Ishikawa (cell line): Measurements from ENCODE around the gene IL1RAPL1.

ENCODE experiments used
- CEBPB ChIP-seq: IDR thresholded peaks from 2 replicates; pipeline ENCODE4 v1.6.1; 2012
- CREB1 ChIP-seq: IDR thresholded peaks from 2 replicates; pipeline ENCODE4 v1.6.1; 2012; ENCODE audit warnings: low read depth
- EGR1 ChIP-seq: IDR thresholded peaks from 2 replicates; pipeline ENCODE4 v1.6.1; 2012
- EP300 ChIP-seq: IDR thresholded peaks from 2 replicates; pipeline ENCODE4 v1.6.1; 2012; ENCODE audit warnings: borderline replicate concordance
- FOXM1 ChIP-seq: IDR thresholded peaks from 2 replicates; pipeline ENCODE4 v1.6.1; 2012; ENCODE audit warnings: low read depth, borderline replicate concordance
- NFIC ChIP-seq: IDR thresholded peaks from 2 replicates; pipeline ENCODE4 v1.6.1; 2012
- RAD21 ChIP-seq: IDR thresholded peaks from 2 replicates; pipeline ENCODE4 v1.6.1; 2012; ENCODE audit warnings: low read depth
- TAF1 ChIP-seq: IDR thresholded peaks from 2 replicates; pipeline ENCODE4 v1.6.1; 2012; ENCODE audit warnings: low read depth, mild to moderate bottlenecking
- TCF12 ChIP-seq: IDR thresholded peaks from 2 replicates; pipeline ENCODE4 v1.6.1; 2012; ENCODE audit warnings: low read depth
- TEAD4 ChIP-seq: IDR thresholded peaks from 2 replicates; pipeline ENCODE4 v1.6.1; 2012
- YY1 ChIP-seq: IDR thresholded peaks from 2 replicates; pipeline ENCODE4 v1.6.1; 2012; ENCODE audit warnings: low read depth
- ZBTB7A ChIP-seq: IDR thresholded peaks from 2 replicates; pipeline ENCODE4 v1.6.1; 2012; ENCODE audit warnings: low read depth
- TF ChIP-seq, protein P1 (sequence below): IDR thresholded peaks from 2 replicates; pipeline ENCODE4 v1.6.1; 2012
- TF ChIP-seq, protein P2 (sequence below): IDR thresholded peaks from 2 replicates; pipeline ENCODE4 v1.6.1; 2012; ENCODE audit warnings: low read depth, mild to moderate bottlenecking
- TF ChIP-seq, protein P3 (sequence below): IDR thresholded peaks from 2 replicates; pipeline ENCODE4 v1.6.1; 2012

Gene IL1RAPL1

GRCh38 chrX:29824176-29824906 lies 1237.1 kb downstream of the IL1RAPL1 start:
- TF ChIP-seq CEBPB (no peak), ZBTB7A (no peak), TAF1 (no peak), FOXM1 (no peak), EGR1 (no peak), CREB1 (no peak), TCF12 (no peak), NFIC (no peak), EP300 (no peak), YY1 (no peak), TEAD4 (no peak)
- TF ChIP-seq, protein P1, sequence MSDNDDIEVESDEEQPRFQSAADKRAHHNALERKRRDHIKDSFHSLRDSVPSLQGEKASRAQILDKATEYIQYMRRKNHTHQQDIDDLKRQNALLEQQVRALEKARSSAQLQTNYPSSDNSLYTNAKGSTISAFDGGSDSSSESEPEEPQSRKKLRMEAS, result no peak
- TF ChIP-seq, protein P2, sequence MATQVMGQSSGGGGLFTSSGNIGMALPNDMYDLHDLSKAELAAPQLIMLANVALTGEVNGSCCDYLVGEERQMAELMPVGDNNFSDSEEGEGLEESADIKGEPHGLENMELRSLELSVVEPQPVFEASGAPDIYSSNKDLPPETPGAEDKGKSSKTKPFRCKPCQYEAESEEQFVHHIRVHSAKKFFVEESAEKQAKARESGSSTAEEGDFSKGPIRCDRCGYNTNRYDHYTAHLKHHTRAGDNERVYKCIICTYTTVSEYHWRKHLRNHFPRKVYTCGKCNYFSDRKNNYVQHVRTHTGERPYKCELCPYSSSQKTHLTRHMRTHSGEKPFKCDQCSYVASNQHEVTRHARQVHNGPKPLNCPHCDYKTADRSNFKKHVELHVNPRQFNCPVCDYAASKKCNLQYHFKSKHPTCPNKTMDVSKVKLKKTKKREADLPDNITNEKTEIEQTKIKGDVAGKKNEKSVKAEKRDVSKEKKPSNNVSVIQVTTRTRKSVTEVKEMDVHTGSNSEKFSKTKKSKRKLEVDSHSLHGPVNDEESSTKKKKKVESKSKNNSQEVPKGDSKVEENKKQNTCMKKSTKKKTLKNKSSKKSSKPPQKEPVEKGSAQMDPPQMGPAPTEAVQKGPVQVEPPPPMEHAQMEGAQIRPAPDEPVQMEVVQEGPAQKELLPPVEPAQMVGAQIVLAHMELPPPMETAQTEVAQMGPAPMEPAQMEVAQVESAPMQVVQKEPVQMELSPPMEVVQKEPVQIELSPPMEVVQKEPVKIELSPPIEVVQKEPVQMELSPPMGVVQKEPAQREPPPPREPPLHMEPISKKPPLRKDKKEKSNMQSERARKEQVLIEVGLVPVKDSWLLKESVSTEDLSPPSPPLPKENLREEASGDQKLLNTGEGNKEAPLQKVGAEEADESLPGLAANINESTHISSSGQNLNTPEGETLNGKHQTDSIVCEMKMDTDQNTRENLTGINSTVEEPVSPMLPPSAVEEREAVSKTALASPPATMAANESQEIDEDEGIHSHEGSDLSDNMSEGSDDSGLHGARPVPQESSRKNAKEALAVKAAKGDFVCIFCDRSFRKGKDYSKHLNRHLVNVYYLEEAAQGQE, result no peak
- TF ChIP-seq, protein P3, sequence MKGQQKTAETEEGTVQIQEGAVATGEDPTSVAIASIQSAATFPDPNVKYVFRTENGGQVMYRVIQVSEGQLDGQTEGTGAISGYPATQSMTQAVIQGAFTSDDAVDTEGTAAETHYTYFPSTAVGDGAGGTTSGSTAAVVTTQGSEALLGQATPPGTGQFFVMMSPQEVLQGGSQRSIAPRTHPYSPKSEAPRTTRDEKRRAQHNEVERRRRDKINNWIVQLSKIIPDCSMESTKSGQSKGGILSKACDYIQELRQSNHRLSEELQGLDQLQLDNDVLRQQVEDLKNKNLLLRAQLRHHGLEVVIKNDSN, result no peak

GRCh38 chrX:29826742-29827141 lies 1239.5 kb downstream of the IL1RAPL1 start:
- no peak for TF ChIP-seq EGR1

GRCh38 chrX:29834311-29834710 lies 1247.1 kb downstream of the IL1RAPL1 start:
- no peak for TF ChIP-seq FOXM1
- TF ChIP-seq, protein P2, result no peak
- no peak for TF ChIP-seq RAD21
- no peak for TF ChIP-seq CEBPB

- TF ChIP-seq NFIC (no peak), RAD21 (no peak), ZBTB7A (no peak), YY1 (no peak), CEBPB (no peak), CREB1 (no peak), EP300 (no peak), EGR1 (no peak), TCF12 (no peak)
- TF ChIP-seq, protein P3, result no peak
These were observed 1247.5 kb downstream of the IL1RAPL1 start for GRCh38 chrX:29834764-29835163.

GRCh38 chrX:29841750-29842149 lies 1254.5 kb downstream of the IL1RAPL1 start:
- TF ChIP-seq, protein P2, result no peak
- TF ChIP-seq EP300, result no peak
- no peak for TF ChIP-seq CREB1
- no peak for TF ChIP-seq TEAD4
- no peak for TF ChIP-seq NFIC
- TF ChIP-seq FOXM1, result no peak
- TF ChIP-seq YY1, result no peak
- no peak for TF ChIP-seq TAF1
- TF ChIP-seq CEBPB, result no peak
